ES-I3 (cell line): ENCODE measurements around the gene TCF12.
A peak's percentile ranks its signal among the peaks of the same experiment; 100 is the strongest.

ENCODE experiments used
- H3K36me3 ChIP-seq: 2 replicates; pipeline ENCODE4 v1.6.1; 2013; ENCODE audit warnings: mild to moderate bottlenecking, low read length, control low read depth, moderate library complexity; ENCODE audit not compliant: insufficient read depth
- H3K4me1 ChIP-seq: 2 replicates; pipeline ENCODE4 v1.6.1; 2013; ENCODE audit warnings: mild to moderate bottlenecking, control low read depth, low read length; ENCODE audit not compliant: insufficient read depth
- H3K9ac ChIP-seq: 2 replicates; pipeline ENCODE4 v1.6.1; 2013; ENCODE audit warnings: low read depth, mild to moderate bottlenecking, low read length, moderate library complexity
- H3K9me3 ChIP-seq: 2 replicates; pipeline ENCODE4 v1.6.1; 2013; ENCODE audit warnings: mild to moderate bottlenecking, low read length, moderate library complexity; ENCODE audit not compliant: control insufficient read depth, insufficient read depth

The TCF12 gene

GRCh38 chr15:56918046-56918938 lies at the start of gene TCF12:
Gene TCF12 (plus strand): TSS chr15:56918644. CDS start chr15:56919914, 1,270 bp downstream.
- Histone ChIP-seq H3K9me3 (no peaks in the 10 kb centered on the region), H3K4me1 (no peaks in the 10 kb centered on the region), H3K9ac (peak within 1 kb of the TSS; percentile 80), H3K36me3 (no peaks in the 10 kb centered on the region)

GRCh38 chr15:56869573-56869972 lies 48.9 kb upstream of the TCF12 start:
- peaks cover 8% of the 10 kb centered on the region; the same call in 1 of the 2 replicates for H3K4me1 ChIP-seq
- H3K9ac ChIP-seq, result no peak overlapping the region
- H3K36me3 ChIP-seq, result no peaks in the 10 kb centered on the region
- no peaks in the 10 kb centered on the region for H3K9me3 ChIP-seq

- Histone ChIP-seq H3K36me3 (no peaks in the 10 kb centered on the region), H3K9ac (no peak overlapping the region), H3K9me3 (no peaks in the 10 kb centered on the region), H3K4me1 (peaks cover 8% of the 10 kb centered on the region; the same call in 1 of the 2 replicates)
Measured at GRCh38 chr15:56871185-56871584, 47.3 kb upstream of the TCF12 start.

- Histone ChIP-seq H3K9ac (no peak overlapping the region), H3K9me3 (no peaks in the 10 kb centered on the region), H3K4me1 (peaks cover 8% of the 10 kb centered on the region; the same call in 1 of the 2 replicates), H3K36me3 (no peaks in the 10 kb centered on the region)
Measured at GRCh38 chr15:56871867-56872266, 46.6 kb upstream of the TCF12 start.

GRCh38 chr15:56877255-56877970 lies 41.0 kb upstream of the TCF12 start:
- Histone ChIP-seq H3K9ac (no peak overlapping the region), H3K36me3 (no peaks in the 10 kb centered on the region), H3K4me1 (no peaks in the 10 kb centered on the region; the same call in 1 of the 2 replicates), H3K9me3 (no peaks in the 10 kb centered on the region)

- Histone ChIP-seq H3K9ac (no peak overlapping the region), H3K9me3 (no peaks in the 10 kb centered on the region), H3K36me3 (no peaks in the 10 kb centered on the region), H3K4me1 (no peaks in the 10 kb centered on the region)
Measured at GRCh38 chr15:56879502-56879901, 38.9 kb upstream of the TCF12 start.

GRCh38 chr15:56883088-56883487 lies 35.4 kb upstream of the TCF12 start:
- no peaks in the 10 kb centered on the region for H3K36me3 ChIP-seq
- peaks cover 5% of the 10 kb centered on the region; the same call in 1 of the 2 replicates for H3K4me1 ChIP-seq
- H3K9me3 ChIP-seq, result no peaks in the 10 kb centered on the region
- H3K9ac ChIP-seq, result no peak overlapping the region

- Histone ChIP-seq H3K4me1 (peaks cover 5% of the 10 kb centered on the region; the same call in 1 of the 2 replicates), H3K9me3 (no peaks in the 10 kb centered on the region), H3K9ac (peak overlapping the region; percentile 49), H3K36me3 (no peaks in the 10 kb centered on the region)
Measured at GRCh38 chr15:56886363-56886931, 32.0 kb upstream of the TCF12 start.

- Histone ChIP-seq H3K9me3 (no peaks in the 10 kb centered on the region), H3K4me1 (peaks cover 5% of the 10 kb centered on the region; the same call in 1 of the 2 replicates), H3K9ac (peak overlapping the region; percentile 49), H3K36me3 (no peaks in the 10 kb centered on the region)
Measured at GRCh38 chr15:56886932-56887781, 31.3 kb upstream of the TCF12 start.

GRCh38 chr15:56887782-56888438 lies 30.5 kb upstream of the TCF12 start:
- H3K36me3 ChIP-seq, result no peaks in the 10 kb centered on the region
- peak overlapping the region; percentile 49 for H3K9ac ChIP-seq
- H3K4me1 ChIP-seq, result peaks cover 5% of the 10 kb centered on the region; the same call in 1 of the 2 replicates
- H3K9me3 ChIP-seq, result no peaks in the 10 kb centered on the region

- Histone ChIP-seq H3K4me1 (peaks cover 5% of the 10 kb centered on the region; the same call in 1 of the 2 replicates), H3K9me3 (no peaks in the 10 kb centered on the region), H3K9ac (no peak overlapping the region), H3K36me3 (no peaks in the 10 kb centered on the region)
Measured at GRCh38 chr15:56890038-56890437, 28.4 kb upstream of the TCF12 start.

- H3K9ac ChIP-seq, result no peak overlapping the region
- no peaks in the 10 kb centered on the region for H3K4me1 ChIP-seq
- no peaks in the 10 kb centered on the region for H3K9me3 ChIP-seq
- no peaks in the 10 kb centered on the region for H3K36me3 ChIP-seq
Measured at GRCh38 chr15:56891852-56892440, 26.5 kb upstream of the TCF12 start.
